Endothelial cell of umbilical vein (primary cell): ENCODE data around the gene POLR2J. TPM values are rescaled to one million over a fixed set of nuclear protein-coding genes. Genes with fewer than 3 reads are reported as not detected.

Experiments
- BruUV-seq: library from RNA; stranded (reverse); fragments of 400-500 nt; replicated peaks from 2 replicates; lab custom pipeline; 2021; lab: Mats Ljungman, UMichigan
- CTCF ChIA-PET: fragments of 300-600, 350-600 bp; sonication (Branson Sonifier 250); formaldehyde crosslinking; loops from one replicate; lab custom pipeline; 2021; ENCODE audit warnings: antibody characterized with exemption, inconsistent platforms; lab: Charles Lee
- POLR2A ChIA-PET: fragments of 300-600, 350-600 bp; sonication (Branson Sonifier 250); formaldehyde crosslinking; loops from one replicate; lab custom pipeline; 2021; ENCODE audit warnings: antibody characterized with exemption, inconsistent platforms; lab: Charles Lee
- DNase-seq: peaks from one replicate; pipeline ENCODE4 v3.0.0-alpha.2; 2011; ENCODE audit warnings: low read depth, low spot score
- FAIRE-seq: peaks from 2 replicates; lab custom pipeline; 2011; peaks lifted over from hg19 to GRCh38; lab: Jason Lieb, UNC
- H2AFZ ChIP-seq: 2 replicates; pipeline ENCODE4 v1.6.0; 2012; ENCODE audit warnings: low read depth, low read length, control low read depth, inconsistent platforms
- H3K27ac ChIP-seq: 2 replicates; pipeline ENCODE4 v1.5.1; 2011; ENCODE audit warnings: low read depth, mild to moderate bottlenecking, control low read depth, low read length, moderate library complexity; ENCODE audit not compliant: insufficient read depth
- H3K27me3 ChIP-seq, 2 experiments: 2 replicates each; pipeline versions ENCODE4 v1.6.0 to v1.6.1; 2011; ENCODE audit warnings: low read length in 2 of 2, mixed read lengths in 1 of 2; ENCODE audit not compliant: control insufficient read depth in 2 of 2, insufficient read depth in 2 of 2
- H3K36me3 ChIP-seq, 2 experiments: 2 replicates in 1 of 2; 3 replicates in 1 of 2; pipeline ENCODE4 v1.5.1; 2011; ENCODE audit warnings: low read length in 2 of 2, mild to moderate bottlenecking in 1 of 2, moderate library complexity in 1 of 2; ENCODE audit not compliant: control insufficient read depth in 2 of 2, insufficient read depth in 2 of 2; ENCODE audit errors: extremely low read depth in 1 of 2
- H3K4me1 ChIP-seq: 3 replicates; pipeline ENCODE4 v1.5.1; 2011; ENCODE audit warnings: mild to moderate bottlenecking, low read length; ENCODE audit not compliant: control insufficient read depth, insufficient read depth; ENCODE audit errors: extremely low read depth
- H3K4me2 ChIP-seq: 2 replicates; pipeline ENCODE4 v1.6.1; 2011; ENCODE audit warnings: low read length, control low read depth, mixed read lengths; ENCODE audit not compliant: insufficient read depth
- H3K4me3 ChIP-seq, 3 experiments: fragments of 200-600 bp in 1 of 3; sonication (generic), shearing (Covaris generic) in 1 of 3; replicated peaks in 1 of 3; 2 replicates each; pipeline ENCODE4 v1.5.1; 2011 to 2016; ENCODE audit warnings: control low read depth in 3 of 3, low read length in 3 of 3, mild to moderate bottlenecking in 2 of 3, inconsistent platforms in 1 of 3, low read depth in 1 of 3, moderate library complexity in 1 of 3; ENCODE audit not compliant: insufficient read depth in 1 of 3
- H3K79me2 ChIP-seq: 2 replicates; pipeline ENCODE4 v1.6.0; 2012; ENCODE audit warnings: low read length, inconsistent platforms; ENCODE audit not compliant: control insufficient read depth, insufficient read depth
- H3K9ac ChIP-seq: replicated peaks from 2 replicates; pipeline ENCODE3; 2011; ENCODE audit warnings: low read length, control low read depth; ENCODE audit not compliant: insufficient read depth; ENCODE audit errors: extremely low read depth
- H3K9me1 ChIP-seq: replicated peaks from 3 replicates; pipeline ENCODE4 v1.6.0; 2011; ENCODE audit warnings: mild to moderate bottlenecking, low read length; ENCODE audit not compliant: control insufficient read depth, insufficient read depth; ENCODE audit errors: extremely low read depth
- H3K9me3 ChIP-seq: replicated peaks from 2 replicates; pipeline ENCODE4 v1.5.1; 2012; ENCODE audit warnings: low read length, inconsistent platforms; ENCODE audit not compliant: control insufficient read depth, insufficient read depth
- H4K20me1 ChIP-seq: replicated peaks from 2 replicates; pipeline ENCODE3; 2011; ENCODE audit warnings: mild to moderate bottlenecking, low read length; ENCODE audit not compliant: control insufficient read depth, insufficient read depth; ENCODE audit errors: extremely low read depth
- EZH2 ChIP-seq: IDR thresholded peaks from 2 replicates; pipeline ENCODE4 v1.6.1; 2012; ENCODE audit warnings: borderline replicate concordance, low read depth, mild to moderate bottlenecking, moderate library complexity, low read length, inconsistent platforms; ENCODE audit not compliant: severe bottlenecking
- FOS ChIP-seq: IDR thresholded peaks from 2 replicates; pipeline ENCODE4 v1.6.1; 2011; ENCODE audit warnings: mild to moderate bottlenecking, low read length, moderate library complexity, borderline replicate concordance; ENCODE audit not compliant: insufficient read depth
- GATA2 ChIP-seq: IDR thresholded peaks from 2 replicates; pipeline ENCODE4 v1.7.0; 2011; ENCODE audit warnings: low read depth, mild to moderate bottlenecking, moderate library complexity, mixed read lengths, low read length; ENCODE audit not compliant: insufficient read length, insufficient read depth
- JUN ChIP-seq: IDR thresholded peaks from 2 replicates; pipeline ENCODE4 v1.6.1; 2011; ENCODE audit warnings: borderline replicate concordance, low read depth; ENCODE audit not compliant: insufficient read length, insufficient read depth
- MAX ChIP-seq: IDR thresholded peaks from 2 replicates; pipeline ENCODE4 v1.6.1; 2011; ENCODE audit not compliant: insufficient read depth, insufficient read length
- MYC ChIP-seq: IDR thresholded peaks from one replicate; pipeline ENCODE4 v1.6.1; 2011; ENCODE audit warnings: mild to moderate bottlenecking, low read depth, low read length
- POLR2A ChIP-seq: IDR thresholded peaks from 2 replicates; pipeline ENCODE4 v1.6.1; 2012; ENCODE audit warnings: low read depth, mild to moderate bottlenecking, control low read depth, low read length
- POLR2AphosphoS5 ChIP-seq: IDR thresholded peaks from 2 replicates; pipeline ENCODE4 v1.6.1; 2012; ENCODE audit warnings: low read depth, mild to moderate bottlenecking, control low read depth, low read length, moderate library complexity; ENCODE audit not compliant: insufficient read depth
- dilution Hi-C: fragments of 300-500 bp; cut with MboI; formaldehyde crosslinking; loops from one replicate; pipeline ENCODE4 v1.15.0; 2019; ENCODE audit warnings: low sequenced_read_pairs; ENCODE audit not compliant: extremely low pct_ligation_motif_present
- intact Hi-C: fragments of 100-400 bp; cut with micrococcal nuclease; formaldehyde crosslinking; loops from one replicate; pipeline ENCODE4 v1.10.0; 2022
- polyA plus RNA-seq, 4 experiments: library from polyadenylated mRNA; depleted of rRNA in 3 of 4; stranded (reverse) in 3 of 4; unstranded in 1 of 4; fragments of >200 nt; gene quantifications; 2 replicates each; pipeline versions ENCODE4 v1.2.1 to v1.2.3, GENCODE V29; 2011 to 2012; ENCODE audit warnings: missing spikeins in 1 of 4
- total RNA-seq: library from RNA; stranded (reverse); gene quantifications from 2 replicates; pipeline ENCODE4 v1.2.3, GENCODE V29; 2021
- TF ChIP-seq, protein P1 (sequence below), 2 donors: IDR thresholded peaks; 1 replicate in 1 of 2; 2 replicates in 1 of 2; pipeline ENCODE4 v1.5.1; 2011; ENCODE audit warnings: low read length in 2 of 2, mild to moderate bottlenecking in 2 of 2, moderate library complexity in 2 of 2, control low read depth in 1 of 2, inconsistent platforms in 1 of 2, low read depth in 1 of 2; ENCODE audit not compliant: insufficient read depth in 1 of 2; ENCODE audit errors: extremely low read depth in 1 of 2

Gene POLR2J
- total and polyA plus RNA-seq, 2 donors (not counting 3 experiments of a cell fraction or from before 2014, with no cell fraction given), result 48.7 to 93.6 TPM

- ChIA-PET CTCF (interaction anchor here (1.8 kb wide), 1 partner anchor 27 kb away, joined by 8 read pairs; no protein-coding TSS in a partner anchor), POLR2A (no interaction called here)
- DNase-seq, result no peak
- H2AFZ ChIP-seq, result no peak overlapping the region
- H3K79me2 ChIP-seq, result peaks cover 3% of the 10 kb centered on the region
- peaks cover 2 to 22% of the 10 kb centered on the region in 2 experiments for H3K36me3 ChIP-seq
- no TSS peak for BruUV-seq
- H3K4me1 ChIP-seq, result peaks cover 7% of the 10 kb centered on the region
- H3K9me3 ChIP-seq, result no peaks in the 10 kb centered on the region
- no peak overlapping the region for H3K27ac ChIP-seq
- H3K9ac ChIP-seq, result no peak overlapping the region
- no peaks in the 10 kb centered on the region for H3K27me3 ChIP-seq
- H3K4me2 ChIP-seq, result no peak overlapping the region
- dilution Hi-C loops, result no loop called here
- TF ChIP-seq MYC, result no peak
- TF ChIP-seq GATA2, result no peak
- no peak for TF ChIP-seq FOS
- no peak for TF ChIP-seq JUN
- TF ChIP-seq MAX, result no peak
- TF ChIP-seq POLR2AphosphoS5, result no peak
- no peak for TF ChIP-seq POLR2A
- no peak for TF ChIP-seq EZH2
- TF ChIP-seq, protein P1, sequence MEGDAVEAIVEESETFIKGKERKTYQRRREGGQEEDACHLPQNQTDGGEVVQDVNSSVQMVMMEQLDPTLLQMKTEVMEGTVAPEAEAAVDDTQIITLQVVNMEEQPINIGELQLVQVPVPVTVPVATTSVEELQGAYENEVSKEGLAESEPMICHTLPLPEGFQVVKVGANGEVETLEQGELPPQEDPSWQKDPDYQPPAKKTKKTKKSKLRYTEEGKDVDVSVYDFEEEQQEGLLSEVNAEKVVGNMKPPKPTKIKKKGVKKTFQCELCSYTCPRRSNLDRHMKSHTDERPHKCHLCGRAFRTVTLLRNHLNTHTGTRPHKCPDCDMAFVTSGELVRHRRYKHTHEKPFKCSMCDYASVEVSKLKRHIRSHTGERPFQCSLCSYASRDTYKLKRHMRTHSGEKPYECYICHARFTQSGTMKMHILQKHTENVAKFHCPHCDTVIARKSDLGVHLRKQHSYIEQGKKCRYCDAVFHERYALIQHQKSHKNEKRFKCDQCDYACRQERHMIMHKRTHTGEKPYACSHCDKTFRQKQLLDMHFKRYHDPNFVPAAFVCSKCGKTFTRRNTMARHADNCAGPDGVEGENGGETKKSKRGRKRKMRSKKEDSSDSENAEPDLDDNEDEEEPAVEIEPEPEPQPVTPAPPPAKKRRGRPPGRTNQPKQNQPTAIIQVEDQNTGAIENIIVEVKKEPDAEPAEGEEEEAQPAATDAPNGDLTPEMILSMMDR (IDR thresholded peaks at IDR 0.05; ENCODE audit: extremely low read depth in 1 of 2, insufficient read depth in 1 of 2, low read depth in 1 of 2, low read length in 2 of 2), result no peak
- H3K9me1 ChIP-seq, result no peaks in the 10 kb centered on the region
- FAIRE-seq, result no peak
- intact Hi-C loops, result no loop called here
- H4K20me1 ChIP-seq, result no peaks in the 10 kb centered on the region
- H3K4me3 ChIP-seq, result no peak overlapping the region
Observed at GRCh38 chr7:102468478-102469350, 10.0 kb downstream of the POLR2J start.
